Stimulated activated CD4-positive, alpha-beta T cell treated with anti-CD3 and anti-CD28 coated beads, Interleukin-1b, Interleukin-23, amount 100 ng/mL, for 24 hours (primary cell): ENCODE results near the gene PHPT1.
"Not testable (repeated sequence)": the region's sequence is repeated elsewhere in the genome, so short reads cannot be mapped to it uniquely, and the experiment has no call there.

Source experiments
- DNase-seq, 4 experiments: peaks; one replicate each; pipeline ENCODE4 v3.0.0-alpha.2; 2020; ENCODE audit warnings: low read depth in 4 of 4, low spot score in 1 of 4

The PHPT1 gene

DNA sequence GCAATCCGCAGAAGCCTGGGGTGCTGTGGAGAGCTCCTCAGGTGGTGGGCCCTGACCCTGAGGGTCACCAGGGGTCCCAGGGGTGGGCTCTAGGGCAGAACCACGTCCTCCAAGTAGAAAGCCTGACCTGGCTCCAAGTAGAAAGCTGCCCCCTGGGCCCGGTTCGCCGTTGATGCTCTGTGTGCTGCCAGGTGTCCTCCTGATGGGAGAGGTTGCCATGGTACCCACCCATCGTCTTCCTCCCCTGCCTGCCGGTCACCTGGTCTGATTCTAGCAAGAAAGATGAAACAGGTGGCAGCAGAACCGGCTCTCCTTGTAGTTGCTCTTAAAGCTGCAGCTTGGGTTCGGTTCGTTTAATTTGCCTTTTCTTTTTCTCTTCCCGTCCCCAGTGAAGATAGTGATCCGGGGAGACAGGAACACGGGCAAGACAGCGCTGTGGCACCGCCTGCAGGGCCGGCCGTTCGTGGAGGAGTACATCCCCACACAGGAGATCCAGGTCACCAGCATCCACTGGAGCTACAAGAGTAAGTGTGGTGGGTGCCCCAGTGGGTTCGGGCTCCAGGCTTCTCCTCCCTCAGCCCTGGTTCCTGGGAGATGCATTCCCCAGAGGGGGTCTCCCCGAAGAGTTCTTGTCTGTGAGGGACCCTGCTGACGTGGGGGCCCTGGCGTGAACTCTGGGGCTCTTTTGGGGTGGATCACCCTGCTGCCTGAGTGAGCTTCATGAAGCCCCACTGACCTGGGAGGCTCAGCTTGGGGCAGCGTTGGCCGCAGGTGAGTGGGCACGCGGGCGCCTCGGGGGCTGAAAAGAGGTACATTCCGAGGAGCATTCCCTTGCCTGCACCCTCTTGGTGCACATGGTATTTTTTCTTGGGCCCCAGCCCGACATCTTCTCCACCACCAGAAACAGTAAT lies 25.8 kb upstream of the PHPT1 start:
- no peak for DNase-seq

DNA sequence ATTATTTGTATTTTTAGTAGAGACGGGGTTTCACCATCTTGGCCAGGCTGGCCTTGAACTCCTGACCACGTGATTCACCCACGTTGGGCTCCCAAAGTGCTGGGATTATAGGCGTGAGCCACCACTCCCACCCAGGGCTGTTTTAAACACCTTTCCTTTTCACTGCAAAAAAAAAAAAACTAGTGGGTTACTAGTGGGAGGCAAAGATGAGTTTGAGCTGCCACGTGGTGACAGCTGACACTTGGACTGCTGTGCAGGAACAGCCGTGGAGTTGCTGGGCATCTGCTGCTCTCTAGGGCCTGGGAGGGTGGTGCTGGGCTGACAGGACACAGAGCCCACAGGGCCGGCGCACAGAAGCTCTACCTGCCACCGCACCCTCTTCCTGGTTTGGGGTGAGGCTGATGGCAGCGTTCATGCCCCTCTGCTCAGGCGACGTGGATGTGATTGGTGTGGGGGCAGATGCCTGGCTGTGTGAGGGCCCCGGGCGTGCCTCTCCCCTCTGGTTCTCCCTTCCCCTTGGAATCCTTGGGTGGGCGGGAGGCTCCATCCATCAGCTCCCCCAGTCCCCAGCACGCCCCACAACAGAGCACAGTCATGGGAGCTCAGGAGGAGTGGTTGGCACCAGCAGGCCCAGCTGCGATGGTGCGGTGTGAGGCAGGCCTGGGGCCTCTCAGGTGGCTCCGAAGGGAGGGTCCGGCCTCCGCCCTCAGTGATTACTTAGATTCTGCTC lies 24.5 kb upstream of the PHPT1 start:
- no peak for DNase-seq

DNA sequence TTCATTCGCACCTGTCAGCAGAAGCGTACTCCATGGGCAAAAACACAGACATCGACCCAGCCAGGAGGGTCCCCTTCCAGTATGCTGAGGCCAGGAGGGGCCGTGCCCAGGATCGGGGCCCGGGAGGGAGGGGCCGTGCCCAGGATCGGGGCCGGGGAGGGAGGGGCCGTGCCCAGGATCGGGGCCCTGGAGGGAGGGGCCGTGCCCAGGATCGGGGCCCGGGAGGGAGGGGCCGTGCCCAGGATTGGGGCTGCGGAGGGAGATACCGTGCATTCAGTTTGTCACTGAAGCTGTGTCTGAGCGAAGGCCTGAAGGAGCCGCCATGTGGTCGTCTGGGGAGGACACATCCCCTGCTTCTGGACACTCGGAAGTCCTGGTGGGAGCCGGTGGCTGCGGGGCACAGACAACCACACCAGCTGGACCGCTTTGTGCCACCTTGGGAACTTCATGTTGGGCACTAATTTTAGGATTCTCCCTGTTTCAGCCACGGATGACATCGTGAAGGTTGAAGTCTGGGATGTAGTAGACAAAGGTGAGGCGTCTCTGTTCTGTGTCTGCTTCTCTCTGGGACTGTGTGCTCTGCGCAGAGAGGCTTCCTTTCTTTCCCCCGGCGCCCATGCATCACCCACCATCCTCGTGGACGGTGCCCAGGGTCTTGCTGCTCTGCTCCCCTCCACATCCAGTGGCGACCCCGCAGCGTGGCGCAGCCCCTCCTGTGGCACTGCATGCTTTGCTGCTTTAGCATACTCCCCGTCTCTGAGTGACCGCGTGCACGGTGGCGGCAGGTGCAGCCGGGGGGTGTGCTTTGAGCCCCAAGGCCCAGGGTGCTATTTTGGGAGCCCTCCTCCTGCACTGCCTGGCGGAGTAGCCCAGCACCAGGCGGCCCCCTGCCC lies 23.7 kb upstream of the PHPT1 start:
- no peak for DNase-seq

DNA sequence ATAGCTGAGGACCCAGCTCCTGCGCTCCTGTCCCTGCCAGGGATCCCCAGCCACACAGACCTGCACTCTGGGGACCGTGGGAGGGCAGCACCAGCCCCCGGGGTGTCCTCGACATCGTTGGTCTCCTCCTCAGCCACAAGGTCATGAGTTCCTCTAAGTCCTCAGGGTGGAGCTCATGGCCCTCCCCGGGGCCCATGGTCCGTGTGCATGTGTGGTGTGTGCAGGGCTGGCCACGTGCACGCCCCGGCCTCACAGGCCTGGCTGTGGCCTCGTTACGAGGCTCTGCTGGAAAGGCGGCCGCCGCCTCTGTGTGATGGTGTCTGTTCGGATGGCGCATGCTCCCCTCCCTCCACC lies 23.0 kb upstream of the PHPT1 start:
- DNase-seq, result no peak

- DNase-seq, result no peak
Measured at GRCh38 chr9:136826703-136827582, 22.3 kb upstream of the PHPT1 start.

- DNase-seq, result no peak
Measured at GRCh38 chr9:136827794-136828473, 21.3 kb upstream of the PHPT1 start.

- DNase-seq, result no peak
Measured at GRCh38 chr9:136828474-136829140, 20.6 kb upstream of the PHPT1 start.

DNA sequence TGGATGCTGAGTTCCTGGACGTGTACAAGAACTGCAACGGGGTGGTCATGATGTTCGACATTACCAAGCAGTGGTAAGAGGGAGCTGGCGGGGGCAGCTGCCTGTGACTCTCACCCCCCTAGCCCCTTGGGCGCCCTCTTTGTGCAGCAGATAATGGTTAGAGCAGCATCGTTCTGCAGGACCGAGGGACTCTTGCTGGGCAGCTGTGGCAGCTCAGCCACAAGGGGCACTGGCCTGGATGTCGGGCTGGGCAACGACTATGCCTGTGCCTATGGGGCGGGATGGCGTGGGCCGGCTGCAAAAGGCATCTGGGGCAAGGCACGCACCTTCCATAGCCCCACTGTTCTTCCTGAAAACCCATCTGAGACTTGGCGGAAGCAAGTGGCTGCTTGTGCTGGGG lies 19.8 kb upstream of the PHPT1 start:
- no peak for DNase-seq

DNA sequence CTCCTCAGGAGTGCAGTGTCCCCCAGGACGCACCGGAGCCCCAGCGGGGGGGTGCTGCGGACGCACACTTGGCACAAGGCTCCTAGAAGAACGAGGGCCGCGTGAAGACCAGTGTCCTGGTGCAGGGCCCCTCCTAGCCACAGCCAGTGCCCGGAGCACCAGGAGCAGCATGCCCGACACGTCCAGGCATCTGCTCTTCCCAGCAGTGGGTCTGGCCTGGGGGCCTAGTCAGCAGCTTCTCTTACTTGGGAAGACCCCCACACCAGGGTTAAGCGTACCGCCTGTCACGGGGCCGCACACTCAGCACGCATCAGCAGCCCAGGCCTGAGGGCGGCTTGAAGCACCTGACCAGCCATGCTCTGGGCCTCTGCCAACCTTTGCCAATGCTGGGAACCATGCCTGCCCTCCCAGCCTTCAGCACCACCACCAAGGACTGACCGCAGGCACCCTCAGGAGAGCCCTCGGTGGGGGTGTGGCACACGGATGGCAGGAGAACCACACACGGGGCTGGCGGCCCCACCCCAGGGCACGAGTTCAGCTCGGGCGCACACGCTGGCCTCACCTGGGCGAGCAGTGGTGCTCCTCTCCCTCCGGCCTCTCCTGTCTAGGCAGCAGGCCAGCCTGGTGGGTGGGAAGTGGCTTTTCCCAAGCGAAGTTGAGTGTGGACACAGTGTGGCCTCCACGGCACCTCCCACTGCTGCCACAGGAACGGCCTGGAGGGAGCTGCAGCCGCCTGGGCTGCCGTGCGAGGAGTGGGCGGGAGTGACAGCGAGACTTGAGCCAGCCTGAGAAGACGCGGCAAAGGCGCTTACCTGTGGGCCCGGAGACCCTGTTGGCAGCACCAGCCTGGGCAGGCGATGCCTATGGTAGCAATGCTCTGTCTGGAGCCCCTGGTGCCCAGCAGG lies 19.0 kb upstream of the PHPT1 start:
- no peak for DNase-seq

- no peak for DNase-seq
Measured at GRCh38 chr9:136831002-136831719, 18.0 kb upstream of the PHPT1 start.

- DNase-seq, result no peak
Measured at GRCh38 chr9:136831720-136832104, 17.5 kb upstream of the PHPT1 start.

DNA sequence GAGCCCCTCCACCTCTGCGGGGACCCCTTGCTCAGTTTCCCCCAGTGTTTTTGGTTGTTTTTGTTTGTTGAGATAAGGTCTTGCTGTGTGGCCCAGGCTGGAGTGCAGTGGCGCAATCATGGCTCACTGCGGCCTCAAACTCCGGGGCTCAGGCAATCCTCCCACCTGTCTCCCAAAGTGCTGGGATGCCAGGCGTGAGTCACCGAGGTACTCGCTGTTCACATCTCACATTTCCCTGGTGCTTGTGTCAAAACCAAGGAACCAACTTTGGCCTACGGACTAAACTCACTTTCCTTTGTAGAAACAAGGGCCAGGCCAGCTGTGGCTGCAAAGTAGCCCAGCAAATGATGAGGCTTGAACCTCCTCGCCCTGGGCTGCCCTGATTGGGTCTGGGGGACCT lies 16.6 kb upstream of the PHPT1 start:
- DNase-seq, result no peak

DNA sequence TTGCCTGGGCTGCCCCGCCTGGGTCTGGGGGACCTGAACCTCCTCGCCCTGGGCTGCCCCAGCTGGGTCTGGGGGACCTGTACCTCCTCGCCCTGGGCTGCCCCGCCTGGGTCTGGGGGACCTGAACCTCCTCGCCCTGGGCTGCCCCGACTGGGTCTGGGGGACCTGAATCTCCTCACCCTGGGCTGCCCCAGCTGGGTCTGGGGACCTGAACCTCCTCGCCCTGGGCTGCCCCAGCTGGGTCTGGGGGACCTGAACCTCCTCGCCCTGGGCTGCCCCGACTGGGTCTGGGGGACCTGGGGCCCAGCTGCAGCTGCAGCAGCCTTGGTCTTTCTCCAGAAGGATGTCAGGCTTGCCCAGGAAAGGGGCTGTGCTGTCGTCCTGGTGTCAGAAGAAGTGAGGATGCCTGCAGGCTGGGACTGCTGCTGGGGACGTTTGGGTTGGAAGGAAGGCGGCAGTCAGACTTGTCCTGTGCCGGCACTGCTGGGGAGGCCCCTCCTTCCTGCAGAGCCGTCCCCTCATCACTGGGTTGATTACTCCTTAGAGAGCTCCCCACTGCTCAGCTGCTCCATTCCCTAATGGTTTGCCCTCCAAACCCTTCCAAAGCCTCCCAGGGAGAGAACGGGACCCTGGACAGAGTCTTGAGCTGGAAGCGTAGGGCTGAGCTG lies 15.7 kb upstream of the PHPT1 start:
- DNase-seq, result not testable (repeated sequence)

DNA sequence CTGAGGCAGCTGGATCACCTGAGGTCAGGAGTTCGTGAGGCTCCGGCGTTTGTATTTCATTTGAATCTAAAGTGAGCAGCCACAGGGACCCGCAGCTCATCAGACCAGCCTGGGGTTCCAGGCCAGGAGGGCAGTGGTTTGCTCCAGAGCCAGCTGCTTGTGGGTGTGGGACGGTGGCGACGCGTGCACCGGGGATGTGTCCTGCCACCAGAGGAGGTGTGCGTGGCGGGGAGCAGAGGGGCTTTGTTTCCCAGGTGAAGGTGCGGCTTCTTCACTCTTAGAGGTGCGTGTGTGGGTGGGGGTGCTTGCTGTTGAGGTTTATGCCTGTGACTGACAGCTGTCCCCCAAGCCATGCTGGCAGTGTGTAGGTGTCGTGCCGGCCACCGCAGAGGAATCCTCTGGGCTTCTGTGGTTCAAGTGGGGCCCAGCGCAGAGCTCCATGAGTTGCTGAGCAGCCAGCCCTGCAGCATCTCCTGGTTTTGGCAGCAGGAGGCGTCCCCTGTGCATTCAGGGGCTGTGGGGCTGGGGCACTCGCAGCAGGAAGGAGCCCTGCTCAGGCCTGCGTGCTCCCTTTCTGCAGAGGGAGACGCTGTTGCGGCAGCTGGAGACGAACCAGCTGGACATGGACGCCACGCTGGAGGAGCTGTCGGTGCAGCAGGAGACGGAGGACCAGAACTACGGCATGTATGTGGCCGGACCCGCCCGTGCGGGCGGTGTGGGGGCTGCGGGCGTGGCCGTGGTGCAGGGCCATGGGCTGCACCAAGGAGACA lies 13.9 kb upstream of the PHPT1 start:
- no peak for DNase-seq

DNA sequence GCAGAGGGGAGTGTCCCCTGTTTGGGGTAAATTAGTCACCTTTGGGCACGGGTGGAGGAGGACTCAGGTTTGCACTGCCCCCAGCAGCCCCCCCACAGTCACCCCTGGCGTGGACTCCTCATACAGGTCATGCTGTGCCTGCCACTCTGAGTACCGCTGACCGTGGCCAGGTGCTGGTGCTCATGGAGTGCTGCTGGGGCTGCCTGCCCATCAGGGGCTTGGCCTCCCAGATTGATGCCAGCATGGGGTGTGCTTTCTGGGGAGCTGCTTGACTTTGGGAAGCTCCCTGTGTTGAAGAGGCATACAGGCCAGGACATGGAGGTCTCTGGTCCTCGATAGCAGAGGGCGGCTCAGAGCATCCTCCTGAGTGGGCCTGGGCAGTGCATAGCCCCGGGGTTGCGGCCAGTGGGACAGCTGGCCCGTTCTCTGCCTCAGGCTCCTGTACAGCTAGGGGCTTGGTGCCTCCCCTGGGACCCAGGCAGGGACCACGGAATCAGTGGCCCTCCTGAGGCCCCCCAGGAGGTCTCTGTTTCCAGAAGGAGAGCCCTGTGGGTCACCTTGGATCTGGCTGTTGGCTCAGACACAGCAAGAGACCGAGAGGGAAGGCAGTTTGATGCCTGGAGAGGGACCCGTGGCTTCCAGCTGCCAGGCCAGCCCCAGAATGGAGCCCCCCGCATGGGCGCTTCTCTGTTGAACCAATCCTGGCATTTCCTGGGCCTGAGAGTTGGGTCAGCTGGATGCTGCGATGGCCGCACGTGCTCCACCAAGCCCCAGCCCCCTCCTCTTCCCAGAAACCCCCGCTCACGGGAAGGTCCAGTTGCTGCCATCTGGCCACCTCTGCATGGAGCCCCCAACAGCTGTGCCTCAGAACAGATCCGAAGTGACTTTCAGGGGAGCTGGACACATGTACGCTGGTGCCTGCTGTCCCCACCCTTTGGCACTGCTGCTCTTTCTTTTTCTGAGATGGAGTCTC lies 13.0 kb upstream of the PHPT1 start:
- DNase-seq, result no peak
